ENCODE measurements around the gene DGKQ.

DNA sequence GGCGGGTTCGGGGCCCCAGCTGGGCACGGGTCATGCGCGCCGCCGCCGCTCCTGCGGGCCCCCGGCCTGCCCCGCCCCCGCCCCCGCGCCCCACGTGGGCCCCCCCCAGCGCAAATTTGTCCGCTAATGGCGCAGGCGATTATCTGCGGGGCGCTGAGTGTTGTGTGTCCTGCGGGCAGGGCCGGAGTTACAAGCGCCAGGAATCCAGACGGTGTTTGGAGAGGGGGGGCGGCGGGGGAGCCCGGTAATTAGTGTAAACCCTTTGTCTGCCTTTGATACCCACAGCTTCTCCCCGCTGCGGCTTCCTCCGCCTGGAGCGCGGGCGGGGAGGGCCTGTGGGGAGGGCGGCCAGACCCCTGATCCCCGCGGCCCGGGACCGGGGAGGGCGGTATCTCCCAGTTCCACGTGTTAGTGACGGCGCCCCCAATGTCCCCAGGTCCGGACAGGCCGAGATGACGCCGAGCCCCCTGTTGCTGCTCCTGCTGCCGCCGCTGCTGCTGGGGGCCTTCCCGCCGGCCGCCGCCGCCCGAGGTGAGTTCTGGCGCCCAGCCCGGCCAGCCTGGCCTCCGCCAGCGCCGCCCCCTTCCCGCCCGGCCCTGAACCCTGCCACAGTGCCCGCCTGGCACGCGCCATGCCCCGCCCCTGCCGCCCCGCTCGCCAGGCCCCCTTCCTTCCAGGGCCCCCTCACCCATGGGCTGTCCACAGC lies 38.8 kb upstream of the DGKQ start:
- TF ChIP-seq, protein P1, sequence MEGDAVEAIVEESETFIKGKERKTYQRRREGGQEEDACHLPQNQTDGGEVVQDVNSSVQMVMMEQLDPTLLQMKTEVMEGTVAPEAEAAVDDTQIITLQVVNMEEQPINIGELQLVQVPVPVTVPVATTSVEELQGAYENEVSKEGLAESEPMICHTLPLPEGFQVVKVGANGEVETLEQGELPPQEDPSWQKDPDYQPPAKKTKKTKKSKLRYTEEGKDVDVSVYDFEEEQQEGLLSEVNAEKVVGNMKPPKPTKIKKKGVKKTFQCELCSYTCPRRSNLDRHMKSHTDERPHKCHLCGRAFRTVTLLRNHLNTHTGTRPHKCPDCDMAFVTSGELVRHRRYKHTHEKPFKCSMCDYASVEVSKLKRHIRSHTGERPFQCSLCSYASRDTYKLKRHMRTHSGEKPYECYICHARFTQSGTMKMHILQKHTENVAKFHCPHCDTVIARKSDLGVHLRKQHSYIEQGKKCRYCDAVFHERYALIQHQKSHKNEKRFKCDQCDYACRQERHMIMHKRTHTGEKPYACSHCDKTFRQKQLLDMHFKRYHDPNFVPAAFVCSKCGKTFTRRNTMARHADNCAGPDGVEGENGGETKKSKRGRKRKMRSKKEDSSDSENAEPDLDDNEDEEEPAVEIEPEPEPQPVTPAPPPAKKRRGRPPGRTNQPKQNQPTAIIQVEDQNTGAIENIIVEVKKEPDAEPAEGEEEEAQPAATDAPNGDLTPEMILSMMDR (IDR thresholded peaks at IDR 0.05) = no peak
- TF ChIP-seq POLR2AphosphoS5 (IDR thresholded peaks at IDR 0.05) (peak in 1 of 3 donors; percentile 13), POLR2A (IDR thresholded peaks at IDR 0.05) (no peak), EP300 (IDR thresholded peaks at IDR 0.05; ENCODE audit: low read depth) (no peak)

All from transverse colon (tissue), 4 donors.